HG02678 (cell line): ENCODE results near the gene FAM20C.

Experiments used
- ATAC-seq: cut with Tn5 transposase; IDR thresholded peaks from one replicate; pipeline ENCODE4 v1.9.1; 2021; ENCODE audit warnings: mild to moderate bottlenecking, moderate library complexity; ENCODE audit not compliant: unreplicated experiment

The FAM20C gene

DNA sequence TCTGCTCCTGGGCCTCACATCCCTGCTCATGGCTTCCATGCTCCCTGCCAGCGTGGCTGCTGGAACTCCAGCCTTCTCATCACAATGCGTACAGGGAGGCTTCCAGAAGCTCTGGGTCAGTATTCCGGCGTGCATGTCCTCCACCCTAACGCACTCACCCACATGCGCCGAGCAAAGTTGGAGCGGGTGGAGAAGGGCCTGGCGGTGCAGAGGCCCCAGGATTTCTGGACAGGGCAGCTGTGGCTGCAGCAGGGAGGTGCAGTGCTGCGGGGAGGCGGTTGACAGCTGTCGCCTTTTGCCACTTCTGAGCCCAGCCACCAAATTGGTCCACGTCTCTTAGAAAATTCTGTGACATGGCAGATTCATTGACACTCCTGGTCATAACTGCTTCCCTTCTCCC is 33.6 kb upstream of the FAM20C start:
- no peak for ATAC-seq

DNA sequence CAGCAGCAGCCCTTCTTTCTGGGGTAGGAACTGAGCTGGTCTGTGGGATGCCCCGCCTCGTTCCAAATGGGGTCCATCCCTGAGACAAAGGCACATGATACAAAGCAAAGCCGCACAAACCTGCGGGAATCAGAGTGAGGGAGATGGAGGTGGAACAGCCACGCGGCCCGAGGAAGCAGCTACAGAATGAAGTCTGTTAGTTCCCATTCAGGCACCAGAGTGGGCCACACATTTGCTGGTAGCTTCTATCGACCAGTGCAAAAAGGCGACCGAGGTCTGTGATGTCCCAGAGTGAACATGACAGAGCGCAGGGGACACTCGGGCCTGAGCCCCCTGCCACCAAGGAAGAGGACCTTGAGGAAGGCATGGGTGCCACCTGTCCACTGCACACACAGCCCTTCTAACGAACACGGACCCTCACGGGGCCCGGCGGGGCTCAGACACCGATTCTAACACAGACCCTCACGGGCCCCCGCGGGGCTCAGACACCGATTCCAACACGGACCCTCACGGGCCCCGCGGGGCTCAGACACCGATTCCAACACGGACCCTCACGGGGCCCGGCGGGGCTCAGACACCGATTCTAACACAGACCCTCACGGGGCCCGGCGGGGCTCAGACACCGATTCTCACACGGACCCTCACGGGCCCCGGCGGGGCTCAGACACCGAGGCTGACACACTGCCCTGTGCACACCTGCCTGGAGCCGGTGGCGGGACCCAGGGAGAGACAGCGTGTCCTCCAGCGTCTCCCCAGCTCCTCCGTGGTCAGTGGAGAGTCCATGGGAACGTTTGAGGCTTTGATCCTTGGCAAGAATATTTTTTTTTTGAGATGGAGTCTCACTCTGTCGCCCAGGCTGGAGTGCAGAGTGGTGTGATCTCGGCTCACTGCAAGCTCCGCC is 32.8 kb upstream of the FAM20C start:
- no peak for ATAC-seq

DNA sequence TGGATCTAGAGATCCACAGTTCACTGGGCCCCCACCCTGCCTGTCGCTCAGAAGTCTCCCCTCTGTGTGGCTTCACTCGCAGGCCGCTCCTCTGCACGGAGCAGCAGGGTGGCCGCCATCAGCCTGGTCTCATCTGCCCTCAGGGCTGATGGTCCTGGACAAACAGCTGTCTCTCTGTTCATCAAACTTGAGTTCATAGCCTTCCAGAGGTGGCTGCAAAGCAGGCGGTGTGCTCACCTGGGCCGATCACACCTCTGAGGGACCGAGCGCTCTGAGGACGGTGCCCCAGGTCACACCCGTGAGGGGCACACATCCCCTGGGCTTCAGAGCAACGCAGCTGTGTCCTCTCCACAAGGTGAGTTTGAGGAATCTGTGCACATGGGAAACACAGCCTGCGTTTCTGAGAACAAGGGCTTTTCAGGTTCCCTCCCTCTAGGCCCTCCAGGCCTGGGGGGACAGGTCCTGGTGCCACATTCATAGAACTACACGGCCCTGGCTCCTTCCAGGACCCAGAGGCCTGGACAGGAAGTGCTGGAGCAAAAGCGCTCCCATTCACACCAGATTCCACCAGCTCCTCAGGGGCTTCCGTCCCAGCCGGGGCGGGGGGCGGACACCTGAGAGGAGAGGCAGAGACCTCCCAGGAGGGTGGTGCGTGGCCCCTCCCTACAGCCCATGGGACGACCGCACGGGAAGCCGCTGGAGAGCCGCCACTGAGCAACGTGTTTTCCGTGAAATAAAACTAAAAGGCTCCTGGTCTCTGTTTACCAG is 31.2 kb upstream of the FAM20C start:
- ATAC-seq, result no peak

DNA sequence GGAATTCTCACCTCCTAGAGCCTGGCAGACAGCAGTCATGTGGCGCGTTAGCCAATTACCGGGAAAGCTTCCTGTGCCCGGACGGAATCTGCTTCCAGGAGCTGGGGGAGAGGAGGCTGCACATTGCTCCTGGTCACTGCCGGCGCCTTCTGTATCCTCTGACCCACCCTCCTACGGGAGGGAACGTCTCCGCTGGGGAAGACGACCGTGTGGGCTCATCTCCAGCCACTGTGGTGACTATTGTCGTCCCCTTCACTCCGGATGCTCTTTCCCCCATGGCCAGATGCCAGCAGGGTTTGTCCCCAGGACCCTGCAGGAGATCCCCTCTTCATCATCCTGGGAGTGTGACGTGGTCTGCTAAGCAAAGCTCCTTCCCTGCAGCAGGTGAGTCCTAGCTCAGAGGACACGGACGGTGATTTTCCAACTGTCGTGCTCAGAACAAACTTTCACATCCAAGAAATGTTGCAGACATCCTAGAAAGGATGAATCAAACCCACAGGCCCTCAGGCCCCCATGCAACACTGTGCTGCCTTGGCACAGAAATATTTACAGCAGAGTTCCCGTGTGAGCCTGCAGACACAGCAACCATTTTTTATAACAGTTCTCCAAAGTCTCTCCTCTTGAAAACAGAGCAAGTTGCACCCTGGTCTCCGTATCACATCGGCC is 29.6 kb upstream of the FAM20C start:
- ATAC-seq, result no peak

DNA sequence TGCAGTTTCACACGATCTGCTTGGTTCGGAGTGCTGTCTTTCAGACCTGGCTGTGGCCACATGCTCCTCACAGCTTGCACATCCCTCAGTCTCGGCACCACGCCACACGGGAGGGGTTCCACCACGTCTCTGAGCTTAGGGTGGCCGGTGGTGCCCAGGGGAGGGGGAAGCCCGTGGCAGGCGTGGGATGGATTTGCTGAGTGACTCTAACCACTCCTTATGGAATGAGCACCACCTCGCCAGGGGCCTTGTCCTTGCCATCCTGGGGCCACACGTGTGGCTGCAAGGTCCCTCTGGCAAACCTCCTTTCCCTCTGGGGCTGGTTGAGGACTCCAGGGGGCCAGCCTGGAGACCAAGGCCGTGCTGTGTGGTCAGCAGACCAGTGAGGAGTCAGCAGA is 29.1 kb upstream of the FAM20C start:
- no peak for ATAC-seq

DNA sequence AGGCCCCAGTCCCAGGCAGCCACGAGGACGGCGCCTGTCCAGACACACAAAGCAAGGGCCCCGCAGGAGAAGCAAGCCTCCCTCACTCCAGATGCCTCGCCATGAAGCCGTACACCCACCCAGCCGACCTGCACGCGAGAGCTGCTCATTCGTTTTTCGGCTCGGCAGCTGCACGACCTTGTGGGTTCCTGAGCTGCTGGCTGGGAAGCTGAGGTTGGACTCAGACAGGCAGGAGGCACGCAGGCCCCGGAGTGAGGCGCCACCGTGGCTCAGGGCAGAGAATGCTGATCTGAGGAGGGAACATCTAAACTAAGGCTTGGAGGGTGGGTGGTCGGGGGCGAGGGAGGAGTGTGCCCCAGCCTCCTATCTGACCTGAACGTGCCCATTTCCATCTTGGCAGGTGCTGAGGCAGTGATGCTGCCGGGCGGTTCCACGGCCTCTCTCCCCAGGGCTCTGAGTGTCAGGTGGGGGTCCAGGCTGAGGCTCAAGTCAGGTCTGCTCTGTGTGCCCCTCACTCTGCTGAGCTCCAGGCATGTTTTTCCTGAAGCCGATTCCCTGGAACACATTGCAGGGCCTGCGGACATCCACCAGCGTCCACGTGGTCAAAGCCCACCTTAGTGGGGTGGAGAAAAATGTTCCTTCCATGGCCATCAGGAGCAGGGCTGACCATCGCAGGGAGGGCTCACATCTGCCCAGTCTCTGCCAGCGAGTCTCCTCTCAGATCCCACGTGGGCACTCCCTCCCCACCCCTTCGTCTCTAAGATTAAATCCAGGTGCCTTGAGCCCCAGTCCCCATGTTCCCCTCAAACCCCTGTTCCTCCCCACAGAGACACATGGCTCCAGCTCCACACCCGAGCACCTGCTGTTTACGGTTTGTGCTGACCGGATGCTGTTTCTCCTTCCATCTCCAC is 28.1 kb upstream of the FAM20C start:
- ATAC-seq, result no peak

DNA sequence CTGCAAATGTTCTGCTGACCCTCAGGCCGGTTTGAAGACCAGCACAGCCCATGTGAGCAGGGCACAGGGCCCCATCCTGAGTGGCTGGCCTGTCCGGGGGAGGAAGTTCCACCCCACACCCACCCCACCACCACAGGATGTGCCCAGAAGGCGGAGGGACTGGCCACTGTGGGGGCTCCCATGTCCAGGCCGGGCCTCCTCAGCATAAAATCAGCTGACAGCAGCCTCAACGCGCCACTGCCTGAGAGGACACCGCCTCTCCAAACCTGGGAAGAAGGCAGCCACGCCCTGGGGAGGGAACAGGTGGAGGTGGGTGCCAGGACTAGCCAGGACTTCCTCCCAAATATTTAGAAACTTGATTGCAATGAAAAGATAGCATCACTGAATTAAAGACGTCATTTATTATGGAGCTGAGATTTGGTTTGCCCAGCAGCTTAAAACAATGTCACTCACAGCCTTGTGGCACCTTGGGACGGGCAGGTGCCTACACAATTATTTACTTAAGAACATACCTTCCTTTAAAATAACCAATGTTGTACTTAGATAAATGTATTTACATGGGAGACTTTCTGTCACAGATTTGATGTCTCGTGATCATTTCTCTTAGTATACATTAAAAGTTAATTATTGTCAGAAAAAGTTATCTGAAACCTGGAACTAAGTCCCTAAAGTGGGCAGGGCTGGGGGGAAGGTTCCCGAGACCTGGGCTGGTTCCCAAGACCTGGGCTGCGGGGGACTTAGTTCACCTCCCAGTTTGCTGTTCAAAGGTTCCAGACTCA is 27.3 kb upstream of the FAM20C start:
- ATAC-seq, result no peak

DNA sequence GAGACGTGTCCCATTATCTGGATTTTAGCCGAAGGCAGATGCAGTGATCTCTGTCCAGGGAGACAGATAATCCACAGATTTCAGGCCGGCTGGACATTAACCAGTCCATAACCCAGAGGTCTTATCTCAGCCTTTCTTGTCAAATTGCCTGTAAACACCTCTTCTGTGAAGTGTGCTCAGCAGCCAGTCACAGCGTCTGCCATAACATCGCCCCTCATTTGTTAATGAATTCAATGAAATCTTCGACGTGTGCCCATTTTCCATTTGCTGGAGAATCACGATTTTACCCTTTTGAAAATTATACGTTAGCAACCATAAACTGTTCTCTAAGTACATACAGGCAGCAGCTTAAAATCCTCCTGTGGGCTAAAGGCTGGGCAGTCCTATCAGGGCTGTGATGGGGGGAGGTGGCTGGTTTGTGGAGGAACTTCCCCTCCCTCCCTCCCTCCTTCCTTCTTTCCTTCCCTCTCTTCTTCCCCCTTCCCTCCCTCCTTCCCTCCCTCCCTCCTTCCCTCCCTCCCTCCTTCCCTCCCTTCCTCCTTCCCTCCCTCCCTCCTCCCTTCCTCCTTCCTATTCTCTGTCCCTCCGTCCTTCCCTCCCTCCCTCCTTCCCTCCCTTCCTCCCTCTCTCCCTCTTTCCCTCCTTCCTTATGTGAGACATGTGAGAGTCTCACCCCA is 26.6 kb upstream of the FAM20C start:
- no peak for ATAC-seq

DNA sequence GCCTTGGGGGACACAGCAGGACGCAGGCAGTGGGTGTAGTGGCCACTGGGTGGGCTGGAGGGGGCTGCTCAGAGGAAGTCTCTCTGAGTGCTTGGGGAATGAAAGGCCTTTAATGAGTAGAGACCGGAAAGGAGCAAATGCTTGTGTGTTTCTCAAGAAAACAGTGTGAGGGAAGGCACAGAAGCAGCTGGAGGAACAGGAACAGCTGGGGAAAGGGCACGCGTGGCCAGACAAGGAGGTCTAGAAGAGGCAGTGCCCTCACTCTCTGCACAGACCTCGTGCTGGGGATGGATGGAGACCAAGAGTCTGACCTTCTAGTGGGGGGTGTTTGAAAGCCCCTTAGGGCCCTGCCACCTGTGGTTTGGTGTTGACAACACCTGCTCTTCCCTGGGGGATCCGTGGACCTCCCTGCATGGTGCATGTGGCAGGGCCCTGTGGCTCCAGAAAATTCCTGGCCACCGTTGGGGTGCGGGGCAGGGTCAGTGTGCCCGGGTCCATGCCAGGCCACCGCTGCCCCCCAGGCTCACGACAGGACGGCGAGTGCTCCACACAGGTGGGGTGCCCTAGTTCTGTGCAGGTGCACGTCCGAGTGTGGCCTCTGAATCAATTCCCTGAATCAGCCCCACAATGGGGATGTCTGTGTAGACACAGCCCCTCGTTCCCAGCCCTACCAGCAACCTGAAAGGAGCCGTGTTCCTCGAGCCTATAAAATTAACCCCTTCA is 25.9 kb upstream of the FAM20C start:
- ATAC-seq, result no peak

DNA sequence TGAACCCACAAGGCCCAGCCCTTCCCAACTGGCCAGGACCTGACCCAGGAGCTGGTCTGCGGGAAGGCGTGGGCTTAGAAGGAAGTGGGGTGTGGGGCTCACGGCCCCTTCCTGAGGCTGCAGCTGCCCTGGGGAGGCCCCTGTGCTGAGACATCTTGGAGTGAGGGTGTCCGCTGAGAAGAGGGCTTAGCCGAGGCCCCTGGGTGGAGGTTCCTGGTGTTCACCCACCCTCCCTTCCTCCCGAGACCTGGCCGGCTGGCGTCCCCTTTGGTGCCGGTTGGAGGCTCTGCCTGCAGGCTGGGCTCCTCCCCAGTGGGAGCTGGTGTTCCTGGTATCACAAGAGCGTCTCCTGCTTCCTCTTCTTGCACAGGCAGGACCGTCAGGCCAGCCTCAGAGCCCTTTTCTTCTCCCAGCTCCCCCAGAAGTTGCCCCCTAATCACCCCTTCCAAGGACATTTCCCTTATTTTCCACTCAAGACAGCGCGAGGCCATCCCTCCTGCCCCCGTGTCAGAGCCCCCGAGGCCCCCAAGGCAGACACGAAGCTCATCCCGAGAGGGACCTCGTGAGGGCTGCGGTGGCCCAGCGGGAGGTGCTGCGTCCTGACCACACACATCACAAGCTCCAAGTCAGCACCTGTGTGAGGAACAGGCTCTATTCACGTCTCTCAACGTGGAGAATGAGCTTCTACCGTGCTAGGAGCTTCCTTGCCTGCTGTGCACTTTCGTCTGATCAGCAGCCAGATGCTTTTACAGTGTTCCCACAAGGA is 25.1 kb upstream of the FAM20C start:
- ATAC-seq, result no peak

DNA sequence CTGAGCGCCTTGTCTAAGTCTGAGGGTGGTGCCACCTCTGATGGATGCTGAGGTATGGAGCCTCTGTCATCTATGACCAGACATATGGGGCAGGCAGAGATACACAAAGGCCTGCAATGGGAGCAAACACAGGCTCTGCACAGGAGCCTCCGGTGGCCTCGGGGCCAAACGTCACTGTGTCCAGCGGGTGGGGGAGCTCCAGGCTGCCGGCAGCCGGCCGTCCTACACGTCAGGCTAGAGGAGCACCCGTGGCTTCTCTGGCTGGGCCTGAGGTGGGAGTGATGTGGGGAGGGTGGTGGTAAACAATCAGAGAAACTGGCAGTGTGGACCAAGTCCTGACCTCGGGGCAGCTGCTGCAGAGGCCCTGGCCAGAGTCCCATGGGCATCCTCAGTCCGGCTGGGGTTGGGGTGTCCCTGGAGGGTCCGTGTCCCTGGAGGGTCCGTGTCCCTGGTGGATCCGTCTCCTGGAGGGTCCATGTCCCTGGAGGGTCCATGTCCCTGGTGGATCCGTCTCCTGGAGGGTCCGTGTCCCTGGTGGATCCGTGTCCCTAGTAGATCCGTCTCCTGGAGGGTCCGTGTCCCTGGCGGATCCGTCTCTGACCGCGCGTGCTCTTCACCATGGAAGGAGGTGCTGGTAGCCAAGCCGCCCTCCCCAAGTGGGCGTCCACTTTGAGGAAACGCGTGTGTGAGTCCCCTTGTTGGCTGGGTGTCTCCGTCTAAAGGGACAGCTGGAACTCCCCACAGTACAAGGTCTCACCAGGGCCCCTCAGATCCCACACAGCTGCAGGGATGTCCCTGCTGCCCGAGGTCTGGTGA is 24.2 kb upstream of the FAM20C start:
- no peak for ATAC-seq

DNA sequence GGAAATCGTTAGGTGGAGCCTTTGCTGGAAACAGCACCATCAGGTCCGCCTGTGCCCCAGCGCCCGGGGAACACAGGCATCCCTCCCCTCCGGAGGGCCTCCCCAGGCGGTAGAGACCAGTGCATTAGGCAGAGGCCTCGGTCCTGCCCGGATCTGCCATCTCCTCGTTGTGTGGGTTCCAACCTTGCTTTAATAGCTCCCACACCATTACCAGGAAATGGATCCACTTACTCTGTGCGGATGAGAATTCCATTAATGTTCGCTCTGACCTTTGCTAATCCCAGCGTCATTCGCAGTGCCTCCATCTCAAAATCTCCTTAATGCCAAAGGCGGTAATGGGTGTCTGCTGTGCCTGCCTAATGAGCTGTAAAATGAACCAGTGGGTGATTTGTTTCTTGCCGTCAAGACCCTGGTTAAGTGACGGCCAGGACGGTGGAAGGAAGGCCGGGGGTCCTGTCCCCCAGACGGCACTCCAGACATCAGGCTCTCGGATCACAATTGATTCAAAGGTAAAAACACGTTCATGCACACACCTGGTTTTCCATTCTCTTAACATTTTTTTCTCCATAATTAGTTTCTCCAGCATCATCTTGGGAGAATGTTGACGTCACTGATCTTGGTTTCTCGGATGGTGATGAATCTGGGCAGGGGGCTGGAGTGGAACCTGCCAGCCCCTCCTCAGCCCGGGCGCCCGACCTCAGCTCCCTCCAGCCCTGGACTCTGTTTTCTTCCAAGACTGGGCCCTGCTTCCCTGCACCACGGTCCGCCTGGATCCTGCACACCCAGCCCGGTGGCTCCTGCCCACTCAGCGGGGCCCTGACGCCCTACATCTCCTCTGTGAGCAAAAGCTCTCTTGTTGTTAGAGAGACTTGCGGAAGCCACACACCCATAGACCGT is 22.8 kb upstream of the FAM20C start:
- ATAC-seq, result no peak

DNA sequence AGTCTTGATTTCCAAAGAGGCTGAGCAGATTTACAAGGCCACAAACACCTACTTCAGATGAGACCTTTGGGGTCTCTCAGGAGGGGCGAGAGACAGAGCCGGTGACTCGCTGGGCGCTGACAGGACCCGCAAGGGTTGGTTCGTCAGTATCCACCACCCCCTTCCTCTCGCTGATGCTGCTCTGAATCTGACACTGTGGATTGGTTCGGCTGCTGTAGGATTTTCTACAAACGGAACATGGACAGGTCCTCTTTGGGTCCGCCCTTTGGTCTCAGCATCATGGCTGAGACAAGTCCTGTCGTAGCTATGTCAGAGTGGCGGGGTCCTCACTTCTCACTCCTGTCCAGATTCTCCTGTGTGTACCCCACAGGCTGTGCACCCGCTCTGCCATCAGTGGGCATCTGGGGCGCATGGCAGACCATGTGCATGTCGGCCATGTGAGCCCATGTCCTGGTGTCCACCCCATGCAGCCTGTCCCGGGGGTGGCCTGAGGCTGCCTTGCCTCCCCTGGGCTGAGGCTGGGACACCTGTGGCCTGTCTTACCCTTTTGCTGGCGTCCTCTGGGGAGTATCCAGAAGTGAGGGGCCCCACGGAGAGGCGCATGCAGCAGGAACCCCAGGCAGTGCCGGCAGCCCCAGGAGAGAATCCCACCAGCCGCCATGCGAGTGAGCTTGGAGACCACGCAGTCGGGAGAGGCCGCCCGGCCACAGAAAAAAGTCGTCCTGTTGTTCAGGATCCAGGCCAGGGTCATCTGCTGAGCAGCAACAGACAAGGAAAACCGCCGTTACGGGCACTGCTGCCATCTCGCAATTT is 21.6 kb upstream of the FAM20C start:
- ATAC-seq, result no peak

DNA sequence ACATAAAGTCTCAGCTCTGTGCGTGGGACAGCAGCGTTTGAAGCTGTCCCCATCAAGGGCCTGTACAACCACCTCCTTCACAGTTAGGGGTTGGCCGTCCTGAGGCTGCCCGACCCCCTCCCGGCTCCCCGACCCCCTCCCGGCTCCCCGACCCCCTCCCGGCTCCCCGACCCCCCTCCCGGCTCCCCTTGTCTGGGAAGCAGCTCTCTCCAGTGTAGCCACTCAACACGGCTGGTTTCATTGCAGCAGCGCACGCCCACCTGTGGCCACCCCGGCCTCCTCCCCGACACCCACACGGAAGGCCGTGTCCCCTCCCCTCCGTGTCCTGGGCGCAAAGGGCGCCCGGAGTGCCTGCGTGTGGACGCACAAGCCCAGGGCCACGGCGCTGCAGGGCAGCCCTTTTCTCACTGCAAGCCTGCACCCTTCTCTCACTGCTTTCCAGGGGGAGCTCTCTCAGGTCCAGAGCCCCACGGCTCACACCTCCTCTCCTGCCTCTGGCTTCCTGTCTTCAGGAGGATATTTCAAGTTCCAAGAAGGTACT is 20.9 kb upstream of the FAM20C start:
- no peak for ATAC-seq

DNA sequence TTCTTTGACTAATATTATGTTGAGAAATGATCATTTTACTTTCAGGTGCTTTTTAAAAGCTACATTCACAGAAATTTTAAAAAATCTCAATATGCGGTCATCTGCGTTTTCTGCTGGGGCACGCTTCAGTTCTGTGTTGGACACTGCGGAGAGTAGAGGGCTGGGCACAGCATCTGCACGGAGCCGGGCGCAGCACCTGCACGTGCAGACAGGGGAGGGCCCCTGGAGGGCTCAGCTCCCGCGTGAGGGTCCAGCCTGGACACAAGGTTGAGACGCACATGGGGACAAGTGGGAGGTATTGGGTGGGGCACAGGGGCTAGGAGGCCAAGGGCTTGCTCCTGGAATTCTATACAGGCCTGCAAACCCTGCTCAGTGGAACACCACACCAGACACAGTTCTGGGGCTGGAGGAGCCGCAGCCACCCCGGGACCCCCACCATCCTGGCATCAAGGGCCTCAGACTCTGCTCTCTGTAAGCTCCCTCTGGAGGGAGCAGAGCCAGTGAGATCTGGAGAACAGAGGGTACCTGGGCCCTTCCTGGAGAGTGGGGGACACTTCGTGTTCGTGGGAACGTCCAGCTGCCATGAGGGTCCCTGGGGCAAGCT is 20.4 kb upstream of the FAM20C start:
- no peak for ATAC-seq
